Chondrocyte (in vitro differentiated cells): ENCODE measurements around the gene MED9. TPM values are rescaled to one million over a fixed set of nuclear protein-coding genes. Genes with fewer than 3 reads are reported as not detected.

Source experiments
- DNase-seq: peaks from one replicate; pipeline ENCODE4 v3.0.0; 2021; ENCODE audit warnings: mixed read lengths, low spot score
- H3K27ac Mint-ChIP-seq: one replicate; pipeline ENCODE4 v1.8.0; 2021; ENCODE audit warnings: mild to moderate bottlenecking, moderate library complexity, mixed read lengths; ENCODE audit not compliant: unreplicated experiment
- H3K27me3 Mint-ChIP-seq: 2 replicates; pipeline ENCODE4 v1.8.0; 2021; ENCODE audit warnings: low read depth, mixed read lengths
- H3K36me3 Mint-ChIP-seq: 2 replicates; pipeline ENCODE4 v1.8.0; 2021; ENCODE audit warnings: low read depth, mixed read lengths
- H3K4me1 Mint-ChIP-seq: 2 replicates; pipeline ENCODE4 v1.8.0; 2021; ENCODE audit warnings: low read depth, mild to moderate bottlenecking, mixed read lengths
- H3K4me3 Mint-ChIP-seq: one replicate; pipeline ENCODE4 v1.8.0; 2021; ENCODE audit warnings: mild to moderate bottlenecking, moderate library complexity, mixed read lengths; ENCODE audit not compliant: unreplicated experiment
- H3K9me3 Mint-ChIP-seq: 2 replicates; pipeline ENCODE4 v1.8.0; 2021; ENCODE audit warnings: low read depth, mixed read lengths
- total RNA-seq: library from RNA; stranded (reverse); gene quantifications from 3 replicates; pipeline ENCODE4 v1.2.1, GENCODE V29; 2021
- TF ChIP-seq, protein P1 (sequence below): fragments of 200-600 bp; sonication (generic); IDR thresholded peaks from 2 replicates; pipeline ENCODE4 v1.5.0; 2021; ENCODE audit warnings: antibody characterized with exemption, mild to moderate bottlenecking, moderate library complexity

The MED9 gene
- total RNA-seq, 1 donor from 2014 or later: 7.9 TPM

DNA sequence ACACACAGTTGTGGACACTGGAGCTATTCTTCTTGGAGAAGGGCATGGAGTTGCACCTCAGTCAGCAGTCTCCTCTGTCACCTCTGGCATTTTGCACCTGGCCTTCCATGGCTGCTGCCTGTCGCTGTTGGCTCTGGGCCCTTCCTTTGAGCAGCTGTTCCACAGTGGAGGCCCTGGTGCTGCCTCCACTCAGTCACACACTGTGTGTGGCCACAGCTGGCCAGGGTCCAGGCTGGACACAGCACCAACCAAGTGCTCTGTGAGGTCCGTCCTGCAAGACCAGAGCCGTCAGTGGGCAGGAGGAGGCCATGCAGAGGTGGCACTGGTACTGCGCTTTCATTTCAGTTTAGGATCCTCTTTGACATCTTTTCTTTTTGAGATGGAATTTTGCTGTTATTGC lies 21.6 kb upstream of the MED9 start:
- TF ChIP-seq, protein P1, sequence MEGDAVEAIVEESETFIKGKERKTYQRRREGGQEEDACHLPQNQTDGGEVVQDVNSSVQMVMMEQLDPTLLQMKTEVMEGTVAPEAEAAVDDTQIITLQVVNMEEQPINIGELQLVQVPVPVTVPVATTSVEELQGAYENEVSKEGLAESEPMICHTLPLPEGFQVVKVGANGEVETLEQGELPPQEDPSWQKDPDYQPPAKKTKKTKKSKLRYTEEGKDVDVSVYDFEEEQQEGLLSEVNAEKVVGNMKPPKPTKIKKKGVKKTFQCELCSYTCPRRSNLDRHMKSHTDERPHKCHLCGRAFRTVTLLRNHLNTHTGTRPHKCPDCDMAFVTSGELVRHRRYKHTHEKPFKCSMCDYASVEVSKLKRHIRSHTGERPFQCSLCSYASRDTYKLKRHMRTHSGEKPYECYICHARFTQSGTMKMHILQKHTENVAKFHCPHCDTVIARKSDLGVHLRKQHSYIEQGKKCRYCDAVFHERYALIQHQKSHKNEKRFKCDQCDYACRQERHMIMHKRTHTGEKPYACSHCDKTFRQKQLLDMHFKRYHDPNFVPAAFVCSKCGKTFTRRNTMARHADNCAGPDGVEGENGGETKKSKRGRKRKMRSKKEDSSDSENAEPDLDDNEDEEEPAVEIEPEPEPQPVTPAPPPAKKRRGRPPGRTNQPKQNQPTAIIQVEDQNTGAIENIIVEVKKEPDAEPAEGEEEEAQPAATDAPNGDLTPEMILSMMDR: no peak
- Mint-ChIP-seq H3K36me3 (no peaks in the 10 kb centered on the region), H3K4me3 (no peak overlapping the region), H3K4me1 (no peaks in the 10 kb centered on the region), H3K27me3 (peaks cover 18% of the 10 kb centered on the region), H3K9me3 (peaks cover 4% of the 10 kb centered on the region), H3K27ac (no peak overlapping the region)
- DNase-seq: no peak

DNA sequence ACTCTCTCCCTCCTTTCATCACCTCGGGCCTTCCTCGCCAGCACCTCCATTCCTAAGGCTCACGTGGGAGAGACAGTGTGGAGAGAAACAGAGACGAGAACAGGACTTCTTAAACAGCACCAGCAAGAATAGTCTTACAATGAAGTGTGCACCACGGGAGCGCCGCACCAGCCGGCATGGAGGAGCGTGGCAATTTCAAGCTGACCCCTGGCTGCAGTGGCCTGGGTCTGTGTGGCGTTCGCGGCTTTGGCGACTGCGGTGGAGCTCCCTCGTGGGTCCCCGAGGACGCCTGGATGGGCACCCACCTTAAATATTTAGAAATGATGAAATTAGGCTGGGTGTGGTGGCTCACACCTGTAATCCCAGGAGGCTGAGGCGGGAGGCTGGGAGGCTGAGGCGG lies 20.5 kb upstream of the MED9 start:
- TF ChIP-seq, protein P1: no peak
- Mint-ChIP-seq H3K27ac (no peak overlapping the region), H3K36me3 (no peaks in the 10 kb centered on the region), H3K4me1 (no peaks in the 10 kb centered on the region), H3K9me3 (peaks cover 8% of the 10 kb centered on the region), H3K4me3 (no peak overlapping the region), H3K27me3 (peaks cover 16% of the 10 kb centered on the region)
- DNase-seq: no peak

DNA sequence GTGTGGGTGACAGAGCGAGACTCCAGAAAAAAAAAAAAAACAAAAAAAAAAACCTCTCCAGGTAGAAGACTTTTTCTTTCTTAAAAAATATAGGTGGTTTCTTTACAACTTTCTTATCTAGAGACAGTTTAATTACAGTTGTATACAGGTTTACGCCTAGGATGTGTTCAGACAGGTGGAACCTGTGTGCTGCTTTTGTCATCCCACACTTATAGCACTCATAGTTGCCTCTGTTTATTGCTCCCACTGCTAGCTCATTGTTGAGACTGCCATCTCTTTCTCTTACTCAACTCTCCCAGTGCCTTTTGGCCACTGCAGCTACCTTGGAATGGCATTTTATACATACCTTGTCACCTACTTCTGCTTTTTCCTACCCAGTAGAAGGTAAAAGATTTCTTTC lies 19.1 kb upstream of the MED9 start:
- no peak overlapping the region for H3K4me3 Mint-ChIP-seq
- H3K27ac Mint-ChIP-seq: no peak overlapping the region
- TF ChIP-seq, protein P1: no peak
- no peak for DNase-seq
- no peaks in the 10 kb centered on the region for H3K36me3 Mint-ChIP-seq
- peaks cover 8% of the 10 kb centered on the region for H3K9me3 Mint-ChIP-seq
- H3K27me3 Mint-ChIP-seq: peaks cover 15% of the 10 kb centered on the region
- no peaks in the 10 kb centered on the region for H3K4me1 Mint-ChIP-seq

DNA sequence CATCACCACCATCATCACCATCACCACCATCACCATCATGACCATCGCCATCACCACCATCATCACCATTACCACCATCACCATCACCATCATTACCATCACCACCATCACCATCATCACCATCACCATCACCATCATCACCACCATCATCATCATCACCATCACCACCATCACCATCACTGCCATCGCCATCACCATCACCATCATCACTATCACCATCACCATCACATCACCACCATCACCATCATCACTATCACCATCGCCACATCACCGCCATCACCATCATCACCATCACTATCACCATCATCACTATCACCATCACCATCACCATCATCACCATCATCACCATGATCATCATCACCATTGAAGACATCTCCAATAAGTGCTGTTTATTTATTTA lies 16.8 kb upstream of the MED9 start:
- Mint-ChIP-seq H3K27me3 (peaks cover 25% of the 10 kb centered on the region), H3K4me3 (no peak overlapping the region), H3K4me1 (no peaks in the 10 kb centered on the region), H3K36me3 (no peaks in the 10 kb centered on the region), H3K27ac (no peak overlapping the region), H3K9me3 (peaks cover 8% of the 10 kb centered on the region)
- TF ChIP-seq, protein P1: no peak
- no peak for DNase-seq

DNA sequence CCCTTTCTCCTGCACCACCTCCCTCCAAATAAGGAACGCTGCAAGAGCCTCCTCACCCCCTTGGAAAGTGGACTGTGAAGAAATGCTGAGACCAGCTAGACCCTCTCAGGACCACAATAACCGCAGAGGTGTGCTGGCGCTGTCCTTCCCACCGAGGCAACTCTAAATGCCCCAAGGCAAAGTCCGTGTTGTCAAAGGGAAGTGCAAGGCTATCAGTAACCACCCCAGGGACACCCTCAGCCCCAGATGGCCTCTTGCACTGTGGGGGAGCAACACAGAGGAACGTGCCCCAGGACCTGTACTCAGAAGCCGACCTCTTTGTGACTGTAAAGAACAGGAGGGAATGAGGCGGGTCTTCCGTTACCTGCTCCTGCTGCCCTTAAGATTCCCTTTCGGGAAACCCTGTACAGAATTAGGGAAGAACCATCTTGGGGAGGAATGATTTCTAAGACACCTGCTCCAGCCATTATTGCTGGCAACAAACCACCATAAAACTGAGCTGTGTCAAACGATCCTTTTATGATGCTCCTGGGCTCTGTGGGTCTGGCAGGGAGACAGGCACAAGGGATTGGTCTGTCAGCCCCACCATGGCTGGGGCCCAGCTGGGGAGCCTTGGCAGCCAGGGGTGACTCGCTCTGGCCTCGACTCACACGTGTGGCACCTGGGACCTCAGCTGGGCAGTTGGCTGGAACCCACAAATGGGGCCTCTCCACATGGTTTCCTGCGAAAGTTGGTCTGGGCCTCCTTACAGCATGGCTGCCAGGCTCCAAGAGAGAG lies 14.6 kb upstream of the MED9 start:
- peaks cover 8% of the 10 kb centered on the region for H3K9me3 Mint-ChIP-seq
- TF ChIP-seq, protein P1: no peak

More for the DNA sequence above, 14.6 kb upstream of the MED9 start:
- Mint-ChIP-seq H3K27me3 (peaks cover 33% of the 10 kb centered on the region), H3K4me1 (no peaks in the 10 kb centered on the region), H3K36me3 (no peaks in the 10 kb centered on the region), H3K27ac (no peak overlapping the region), H3K4me3 (no peak overlapping the region)
- no peak for DNase-seq
